ENCODE results near the gene NEU4.

DNA sequence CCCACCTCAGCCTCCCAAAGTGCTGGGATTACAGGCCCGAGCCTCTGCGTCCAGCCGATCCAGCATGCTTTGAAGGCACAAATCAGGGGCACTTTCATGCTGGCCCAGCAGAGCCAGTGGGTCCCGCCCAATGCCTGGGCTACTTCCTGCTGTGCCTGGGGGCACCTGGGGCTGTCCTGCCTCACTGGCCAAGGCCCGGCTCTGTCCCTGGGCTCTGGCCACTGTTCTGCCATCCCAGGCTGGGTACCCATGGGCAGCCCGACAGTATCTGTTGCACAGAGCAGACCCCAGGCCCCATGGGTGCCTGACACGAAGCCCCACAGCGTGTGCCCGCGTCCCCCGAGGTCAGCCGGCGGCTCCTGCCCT is 39.2 kb upstream of the NEU4 start:
- TF ChIP-seq, protein P1, sequence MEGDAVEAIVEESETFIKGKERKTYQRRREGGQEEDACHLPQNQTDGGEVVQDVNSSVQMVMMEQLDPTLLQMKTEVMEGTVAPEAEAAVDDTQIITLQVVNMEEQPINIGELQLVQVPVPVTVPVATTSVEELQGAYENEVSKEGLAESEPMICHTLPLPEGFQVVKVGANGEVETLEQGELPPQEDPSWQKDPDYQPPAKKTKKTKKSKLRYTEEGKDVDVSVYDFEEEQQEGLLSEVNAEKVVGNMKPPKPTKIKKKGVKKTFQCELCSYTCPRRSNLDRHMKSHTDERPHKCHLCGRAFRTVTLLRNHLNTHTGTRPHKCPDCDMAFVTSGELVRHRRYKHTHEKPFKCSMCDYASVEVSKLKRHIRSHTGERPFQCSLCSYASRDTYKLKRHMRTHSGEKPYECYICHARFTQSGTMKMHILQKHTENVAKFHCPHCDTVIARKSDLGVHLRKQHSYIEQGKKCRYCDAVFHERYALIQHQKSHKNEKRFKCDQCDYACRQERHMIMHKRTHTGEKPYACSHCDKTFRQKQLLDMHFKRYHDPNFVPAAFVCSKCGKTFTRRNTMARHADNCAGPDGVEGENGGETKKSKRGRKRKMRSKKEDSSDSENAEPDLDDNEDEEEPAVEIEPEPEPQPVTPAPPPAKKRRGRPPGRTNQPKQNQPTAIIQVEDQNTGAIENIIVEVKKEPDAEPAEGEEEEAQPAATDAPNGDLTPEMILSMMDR (IDR thresholded peaks at IDR 0.05 in 4 of 5, conservative IDR thresholded peaks at IDR 0.05 in 1 of 5) = no peak
- no peak for TF ChIP-seq POLR2A (IDR thresholded peaks at IDR 0.05)

Measured in gastrocnemius medialis (tissue), 4 donors.